Trophoblast cell (in vitro differentiated cells and primary cell): ENCODE data around the gene WASF3.

Experiments
- DNase-seq, 2 donors: peaks; one replicate each; pipeline ENCODE4 v3.0.0-alpha.2; 2016
- H2AFZ ChIP-seq: 2 replicates; pipeline ENCODE4 v1.6.1; 2013; ENCODE audit warnings: low read length, moderate library complexity, mild to moderate bottlenecking; ENCODE audit not compliant: insufficient read depth, poor library complexity
- H2AK5ac ChIP-seq: 2 replicates; pipeline ENCODE4 v1.6.1; 2013; ENCODE audit warnings: mild to moderate bottlenecking, low read length
- H2BK120ac ChIP-seq: 2 replicates; pipeline ENCODE4 v1.6.1; 2013; ENCODE audit warnings: low read length, mild to moderate bottlenecking, moderate library complexity; ENCODE audit not compliant: insufficient read depth, poor library complexity
- H2BK12ac ChIP-seq: 2 replicates; pipeline ENCODE4 v1.6.1; 2013; ENCODE audit warnings: mild to moderate bottlenecking, low read length, moderate library complexity
- H2BK5ac ChIP-seq: 2 replicates; pipeline ENCODE4 v1.6.1; 2013; ENCODE audit warnings: low read length, low read depth, moderate library complexity, mild to moderate bottlenecking; ENCODE audit not compliant: poor library complexity
- H3K14ac ChIP-seq: 2 replicates; pipeline ENCODE4 v1.6.1; 2013; ENCODE audit warnings: mild to moderate bottlenecking, low read length
- H3K18ac ChIP-seq: 2 replicates; pipeline ENCODE4 v1.6.1; 2013; ENCODE audit warnings: mild to moderate bottlenecking, low read length
- H3K23ac ChIP-seq: 2 replicates; pipeline ENCODE4 v1.6.1; 2013; ENCODE audit warnings: low read length
- H3K27ac ChIP-seq: 2 replicates; pipeline ENCODE4 v1.5.1; 2013; ENCODE audit warnings: low read depth, mild to moderate bottlenecking, inconsistent platforms, low read length, moderate library complexity
- H3K27me3 ChIP-seq: 2 replicates; pipeline ENCODE4 v1.6.1; 2013; ENCODE audit warnings: inconsistent platforms, mild to moderate bottlenecking, low read length, moderate library complexity; ENCODE audit not compliant: insufficient read depth
- H3K36me3 ChIP-seq, 2 experiments: 1 replicate in 1 of 2; 2 replicates in 1 of 2; pipeline ENCODE4 v1.6.1; 2013; ENCODE audit warnings: low read length in 2 of 2, mild to moderate bottlenecking in 2 of 2, moderate library complexity in 1 of 2; ENCODE audit not compliant: insufficient read depth in 2 of 2, control insufficient read depth in 1 of 2
- H3K4ac ChIP-seq: 2 replicates; pipeline ENCODE4 v1.6.1; 2013; ENCODE audit warnings: low read depth, mild to moderate bottlenecking, low read length, moderate library complexity
- H3K4me1 ChIP-seq, 2 experiments: 1 replicate in 1 of 2; 2 replicates in 1 of 2; pipeline ENCODE4 v1.6.1; 2013; ENCODE audit warnings: low read length in 2 of 2, mild to moderate bottlenecking in 2 of 2, moderate library complexity in 1 of 2; ENCODE audit not compliant: insufficient read depth in 2 of 2, control insufficient read depth in 1 of 2
- H3K4me2 ChIP-seq: 2 replicates; pipeline ENCODE4 v1.6.1; 2013; ENCODE audit warnings: inconsistent platforms, mild to moderate bottlenecking, low read length, moderate library complexity
- H3K4me3 ChIP-seq: 2 replicates; pipeline ENCODE4 v1.5.1; 2013; ENCODE audit warnings: mild to moderate bottlenecking, low read depth, low read length, inconsistent platforms
- H3K79me1 ChIP-seq: one replicate; pipeline ENCODE4 v1.6.1; 2013; ENCODE audit warnings: low read length
- H3K79me2 ChIP-seq: 2 replicates; pipeline ENCODE4 v1.6.1; 2013; ENCODE audit warnings: low read length, mild to moderate bottlenecking; ENCODE audit not compliant: control insufficient read depth, insufficient read depth, poor library complexity
- H3K9ac ChIP-seq: 2 replicates; pipeline ENCODE4 v1.6.1; 2013; ENCODE audit warnings: mild to moderate bottlenecking, low read length
- H3K9me3 ChIP-seq: 2 replicates; pipeline ENCODE4 v1.6.1; 2013; ENCODE audit warnings: low read depth, mild to moderate bottlenecking, control low read depth, inconsistent platforms, low read length; ENCODE audit not compliant: insufficient read depth
- H4K12ac ChIP-seq: 2 replicates; pipeline ENCODE4 v1.6.1; 2013; ENCODE audit warnings: low read depth, mild to moderate bottlenecking, low read length, moderate library complexity
- H4K8ac ChIP-seq: 2 replicates; pipeline ENCODE4 v1.6.1; 2013; ENCODE audit warnings: low read depth, mild to moderate bottlenecking, low read length, moderate library complexity
- H4K91ac ChIP-seq: one replicate; pipeline ENCODE4 v1.6.1; 2013; ENCODE audit warnings: low read depth, mild to moderate bottlenecking, low read length, moderate library complexity
- WGBS: extraction: QIAGEN DNeasy Blood & Tissue Kit; methylation state at CpG from one replicate; pipeline ENCODE4 v1.1.7; 2013; ENCODE audit warnings: missing lambda C conversion rate; ENCODE audit not compliant: insufficient read length, insufficient coverage; ENCODE audit errors: extremely low coverage; 5-methylcytosine and 5-hydroxymethylcytosine counted together

WASF3 gene

DNA sequence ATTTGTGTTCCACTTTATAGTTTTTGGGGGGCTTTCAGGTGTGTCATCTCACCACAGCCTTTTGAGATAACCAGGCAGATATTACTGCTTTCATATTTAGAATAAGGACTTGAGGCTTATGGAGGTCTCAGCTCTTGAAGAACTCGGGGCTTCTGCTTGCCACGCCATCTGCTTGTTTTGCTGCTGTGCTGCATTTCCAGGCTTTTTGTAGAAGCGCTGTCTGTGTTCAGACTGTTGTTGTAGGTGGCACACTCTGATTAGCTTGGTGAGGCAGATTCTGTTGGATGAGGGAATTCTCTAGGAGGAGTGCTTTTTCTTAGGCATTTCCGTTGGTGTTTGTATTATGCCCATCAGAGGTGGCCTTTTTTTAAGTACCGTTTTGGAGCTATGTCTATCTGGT, 57.2 kb downstream of the WASF3 start:
- no peak overlapping the region for H2AK5ac ChIP-seq
- H2BK12ac ChIP-seq = no peak overlapping the region
- H3K4me2 ChIP-seq = no peak overlapping the region
- H4K12ac ChIP-seq = no peak overlapping the region
- no CpG with 5 or more reads among the region's 5 CpGs for WGBS
- H3K27ac ChIP-seq = no peak overlapping the region
- H3K79me2 ChIP-seq = no peaks in the 10 kb centered on the region
- no peaks in the 10 kb centered on the region for H3K36me3 ChIP-seq
- no peak overlapping the region for H2BK5ac ChIP-seq
- no peak overlapping the region for H3K4ac ChIP-seq
- H2AFZ ChIP-seq = no peak overlapping the region
- no peak for DNase-seq
- H3K23ac ChIP-seq = no peak overlapping the region
- H3K14ac ChIP-seq = no peak overlapping the region
- no peak overlapping the region for H2BK120ac ChIP-seq
- no peak overlapping the region for H3K18ac ChIP-seq
- no peaks in the 10 kb centered on the region for H3K4me1 ChIP-seq
- no peaks in the 10 kb centered on the region for H3K27me3 ChIP-seq
- no peaks in the 10 kb centered on the region for H3K9me3 ChIP-seq
- H4K91ac ChIP-seq = no peak overlapping the region
- no peaks in the 10 kb centered on the region for H3K79me1 ChIP-seq
- no peak overlapping the region for H3K4me3 ChIP-seq
- no peak overlapping the region for H3K9ac ChIP-seq
- H4K8ac ChIP-seq = no peak overlapping the region

DNA sequence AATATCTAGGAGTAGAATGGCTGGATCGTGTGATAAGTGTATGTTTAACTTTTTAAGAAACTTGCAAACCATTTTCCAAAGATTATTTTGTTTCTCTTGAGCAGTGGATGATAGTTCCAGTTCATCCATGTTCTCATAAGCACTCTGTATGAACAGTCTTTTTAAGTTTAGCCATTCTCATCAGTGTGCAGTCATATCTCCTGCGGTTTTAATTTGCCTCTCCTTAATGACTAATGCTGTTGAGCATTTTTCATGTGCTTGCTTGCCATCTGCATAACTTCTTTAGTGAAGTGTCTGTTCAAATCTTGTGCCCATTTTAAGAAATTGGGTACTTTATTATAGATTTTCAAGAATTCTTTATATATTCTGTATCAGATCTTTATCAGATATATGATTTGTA, 58.6 kb downstream of the WASF3 start:
- H3K9ac ChIP-seq = no peak overlapping the region
- no peaks in the 10 kb centered on the region for H3K79me1 ChIP-seq
- no peak overlapping the region for H3K4ac ChIP-seq
- no peak overlapping the region for H4K8ac ChIP-seq
- H3K27ac ChIP-seq = no peak overlapping the region
- WGBS = no CpG with 5 or more reads among the region's 2 CpGs
- H3K79me2 ChIP-seq = no peaks in the 10 kb centered on the region
- H3K4me3 ChIP-seq = no peak overlapping the region
- H2AK5ac ChIP-seq = no peak overlapping the region
- no peaks in the 10 kb centered on the region for H3K36me3 ChIP-seq
- H3K18ac ChIP-seq = no peak overlapping the region
- H3K27me3 ChIP-seq = no peaks in the 10 kb centered on the region
- no peak overlapping the region for H2BK12ac ChIP-seq
- H2AFZ ChIP-seq = no peak overlapping the region
- no peak overlapping the region for H2BK120ac ChIP-seq
- no peak overlapping the region for H3K14ac ChIP-seq
- no peak overlapping the region for H4K91ac ChIP-seq
- no peak overlapping the region for H3K4me2 ChIP-seq
- no peak overlapping the region for H4K12ac ChIP-seq
- H3K4me1 ChIP-seq = no peaks in the 10 kb centered on the region
- DNase-seq = no peak
- H2BK5ac ChIP-seq = no peak overlapping the region
- H3K9me3 ChIP-seq = no peaks in the 10 kb centered on the region
- H3K23ac ChIP-seq = no peak overlapping the region

DNA sequence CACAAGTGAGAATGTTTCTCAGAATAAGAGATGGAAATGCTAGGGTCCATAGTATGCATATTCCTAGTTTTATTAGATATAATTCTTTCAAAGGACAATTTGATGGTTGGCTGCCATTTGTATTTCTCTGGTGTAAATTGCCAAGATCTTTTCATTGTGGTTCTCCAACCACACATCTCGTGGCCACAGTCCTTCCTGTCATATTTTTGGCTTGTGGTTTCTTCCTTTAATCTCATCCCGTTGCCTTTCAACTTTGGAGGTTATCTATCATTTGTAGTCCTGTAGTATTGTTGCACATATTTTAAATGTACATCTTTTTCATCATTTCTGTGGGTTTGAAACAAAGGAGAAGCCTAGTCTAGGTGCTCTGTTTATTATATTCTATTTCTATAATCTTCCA, 61.2 kb downstream of the WASF3 start:
- Histone ChIP-seq H3K9me3 (no peaks in the 10 kb centered on the region), H3K14ac (no peak overlapping the region), H2AK5ac (no peak overlapping the region), H2BK120ac (no peak overlapping the region), H3K27ac (no peak overlapping the region), H4K12ac (no peak overlapping the region), H2BK12ac (no peak overlapping the region), H3K79me2 (no peaks in the 10 kb centered on the region), H3K23ac (no peak overlapping the region), H2AFZ (no peak overlapping the region), H3K9ac (no peak overlapping the region), H2BK5ac (no peak overlapping the region), H3K27me3 (no peaks in the 10 kb centered on the region), H3K4me2 (no peak overlapping the region), H3K36me3 (no peaks in the 10 kb centered on the region), H3K18ac (no peak overlapping the region), H3K4me1 (peaks cover 0 to 1% of the 10 kb centered on the region in 2 experiments), H4K8ac (no peak overlapping the region), H3K79me1 (no peaks in the 10 kb centered on the region), H3K4me3 (no peak overlapping the region), H3K4ac (no peak overlapping the region), H4K91ac (no peak overlapping the region)
- WGBS = no CpG with 5 or more reads among the region's 2 CpGs
- DNase-seq = no peak

DNA sequence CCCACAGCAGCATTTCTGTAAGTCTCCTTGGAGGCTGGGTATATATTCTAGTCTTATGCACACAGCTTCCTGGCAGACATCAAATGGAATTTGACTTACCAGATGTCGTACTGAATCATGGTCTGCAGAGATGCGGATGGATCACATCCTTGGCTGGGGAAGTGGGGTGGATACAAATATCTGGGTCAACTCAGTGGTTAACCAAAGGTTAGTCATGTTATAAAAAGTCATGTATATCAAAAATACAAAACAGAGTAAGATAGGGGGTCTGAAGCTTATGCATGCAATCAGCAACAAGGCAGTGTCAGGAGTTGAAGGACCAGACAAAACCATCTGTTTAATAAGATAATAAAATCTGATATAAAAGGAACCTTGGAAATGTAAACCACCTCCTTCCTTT, 61.9 kb downstream of the WASF3 start:
- H3K14ac ChIP-seq = no peak overlapping the region
- no peak overlapping the region for H3K27ac ChIP-seq
- H3K9me3 ChIP-seq = no peaks in the 10 kb centered on the region
- H2AK5ac ChIP-seq = no peak overlapping the region
- H2AFZ ChIP-seq = no peak overlapping the region
- no peaks in the 10 kb centered on the region for H3K79me1 ChIP-seq
- no CpG with 5 or more reads among the region's 2 CpGs for WGBS
- no peak overlapping the region for H3K4me2 ChIP-seq
- no peaks in the 10 kb centered on the region for H3K27me3 ChIP-seq
- no peak overlapping the region for H3K23ac ChIP-seq
- peaks cover 0 to 1% of the 10 kb centered on the region in 2 experiments for H3K4me1 ChIP-seq
- no peak for DNase-seq
- no peak overlapping the region for H3K4me3 ChIP-seq
- no peak overlapping the region for H4K8ac ChIP-seq
- H3K36me3 ChIP-seq = no peaks in the 10 kb centered on the region
- H4K91ac ChIP-seq = no peak overlapping the region
- H2BK12ac ChIP-seq = no peak overlapping the region
- H2BK5ac ChIP-seq = no peak overlapping the region
- no peak overlapping the region for H3K18ac ChIP-seq
- H2BK120ac ChIP-seq = no peak overlapping the region
- H3K79me2 ChIP-seq = no peaks in the 10 kb centered on the region
- no peak overlapping the region for H3K4ac ChIP-seq
- no peak overlapping the region for H3K9ac ChIP-seq
- H4K12ac ChIP-seq = no peak overlapping the region
